Ureter (tissue), 1 donor: ENCODE data around the gene CDH16. TPM values are rescaled to one million over a fixed set of nuclear protein-coding genes. Genes with fewer than 3 reads are reported as not detected.
"Not testable (repeated sequence)": the region's sequence is repeated elsewhere in the genome, so short reads cannot be mapped to it uniquely, and the experiment has no call there.

Source experiments
- DNase-seq: peaks from one replicate; pipeline ENCODE4 v3.0.0-alpha.2; 2020; ENCODE audit warnings: low spot score
- total RNA-seq: library from RNA; stranded (reverse); gene quantifications from one replicate; pipeline ENCODE4 v1.2.4, GENCODE V29; 2023
- donor health status: DM: yes; HTN: yes; CAD: no.

Gene CDH16
- total RNA-seq, 1 donor from 2014 or later, result not detected

DNA sequence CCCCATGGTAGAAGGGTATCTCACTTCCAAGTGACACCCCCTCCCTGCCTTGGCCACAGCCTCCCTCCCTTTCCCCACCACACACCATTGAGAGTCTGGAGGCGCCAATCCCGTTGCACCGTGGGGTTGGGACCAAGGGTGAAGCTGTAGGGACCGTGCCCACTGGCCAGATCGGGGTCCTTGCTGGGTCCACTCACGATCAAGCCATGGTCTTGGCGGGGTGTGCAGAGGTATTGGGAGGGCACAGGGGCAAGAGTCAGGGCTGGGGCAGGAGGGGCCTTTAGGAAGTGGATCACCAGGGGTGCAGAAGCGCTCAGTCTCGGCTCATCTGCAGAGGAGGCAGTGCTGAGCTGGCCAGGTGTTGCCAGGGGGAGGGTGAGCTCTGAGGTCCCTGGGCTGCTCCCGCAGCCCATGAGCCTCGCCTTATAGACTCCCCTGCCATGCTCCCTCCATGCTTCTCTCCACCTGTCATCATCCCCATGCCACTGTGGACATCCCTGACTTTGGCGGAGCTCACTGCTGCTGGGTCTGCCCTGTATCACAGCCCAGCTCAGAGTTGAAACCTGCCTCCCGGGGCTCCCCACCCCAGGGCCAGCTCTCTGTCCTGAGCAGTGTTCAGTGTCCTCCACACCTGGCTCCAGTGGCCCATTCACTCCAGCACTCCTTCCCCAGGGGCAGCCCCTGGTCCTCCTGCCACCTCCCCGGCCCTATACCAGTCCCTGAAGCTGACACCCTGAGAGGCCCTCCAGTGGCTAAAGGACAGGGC is 8.3 kb downstream of the CDH16 start:
- DNase-seq, result no peak

DNA sequence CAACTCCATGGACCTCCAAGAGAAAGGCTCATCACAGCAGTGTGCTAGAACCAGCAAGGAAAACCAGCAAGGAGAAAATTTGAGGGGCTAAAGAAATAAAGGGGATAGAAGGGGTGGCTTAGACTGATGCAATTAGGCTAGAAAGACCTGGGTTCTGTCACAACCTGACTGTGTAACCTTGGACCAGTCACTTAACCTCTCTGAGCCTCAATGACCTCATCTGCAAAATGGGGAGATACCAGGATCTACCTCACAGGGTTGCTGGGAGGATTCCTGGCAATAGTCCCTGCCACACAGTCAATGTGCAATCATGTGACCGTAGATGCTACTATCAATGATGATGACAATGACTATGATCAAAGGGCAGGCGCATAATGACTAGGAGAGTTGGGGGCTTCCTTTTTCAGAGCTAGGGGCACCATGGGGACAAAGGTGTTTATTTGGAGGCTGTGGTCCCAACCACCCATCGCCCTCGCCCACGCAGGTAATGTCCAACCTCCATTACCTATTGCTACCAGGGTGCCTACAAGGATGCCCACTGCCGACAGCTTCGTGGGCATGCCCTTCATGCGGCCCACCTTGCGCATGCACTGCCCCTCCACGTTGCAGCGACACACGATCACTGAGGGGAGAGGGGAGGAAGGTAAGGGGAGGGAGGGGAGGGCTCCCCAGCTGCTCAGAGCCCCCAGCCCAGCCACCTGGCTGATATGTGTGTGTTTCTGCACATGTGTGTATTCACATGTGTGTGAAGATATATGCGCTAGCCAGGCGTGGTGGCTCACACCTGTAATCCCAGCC is 9.7 kb downstream of the CDH16 start:
- DNase-seq, result no peak

DNA sequence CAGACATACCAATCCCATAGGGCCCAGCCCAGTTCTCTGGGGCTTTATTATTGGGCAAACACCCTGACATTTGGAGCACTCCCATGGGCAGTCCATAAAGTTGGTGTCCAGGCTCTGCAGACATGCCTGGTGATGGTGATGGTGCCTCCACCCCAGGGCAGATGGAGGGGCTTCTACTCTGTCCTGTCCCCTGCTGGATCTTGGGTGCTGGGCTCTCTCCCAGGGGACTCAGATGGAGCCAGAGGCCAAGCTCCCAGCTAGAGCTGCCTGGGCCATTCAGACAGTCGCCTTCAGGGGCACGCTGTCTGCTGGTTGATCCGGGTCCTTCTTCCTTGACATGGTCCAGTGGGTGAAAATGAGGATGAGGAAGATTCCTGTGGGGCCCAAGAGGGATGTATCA is 10.6 kb downstream of the CDH16 start:
- no peak for DNase-seq

DNA sequence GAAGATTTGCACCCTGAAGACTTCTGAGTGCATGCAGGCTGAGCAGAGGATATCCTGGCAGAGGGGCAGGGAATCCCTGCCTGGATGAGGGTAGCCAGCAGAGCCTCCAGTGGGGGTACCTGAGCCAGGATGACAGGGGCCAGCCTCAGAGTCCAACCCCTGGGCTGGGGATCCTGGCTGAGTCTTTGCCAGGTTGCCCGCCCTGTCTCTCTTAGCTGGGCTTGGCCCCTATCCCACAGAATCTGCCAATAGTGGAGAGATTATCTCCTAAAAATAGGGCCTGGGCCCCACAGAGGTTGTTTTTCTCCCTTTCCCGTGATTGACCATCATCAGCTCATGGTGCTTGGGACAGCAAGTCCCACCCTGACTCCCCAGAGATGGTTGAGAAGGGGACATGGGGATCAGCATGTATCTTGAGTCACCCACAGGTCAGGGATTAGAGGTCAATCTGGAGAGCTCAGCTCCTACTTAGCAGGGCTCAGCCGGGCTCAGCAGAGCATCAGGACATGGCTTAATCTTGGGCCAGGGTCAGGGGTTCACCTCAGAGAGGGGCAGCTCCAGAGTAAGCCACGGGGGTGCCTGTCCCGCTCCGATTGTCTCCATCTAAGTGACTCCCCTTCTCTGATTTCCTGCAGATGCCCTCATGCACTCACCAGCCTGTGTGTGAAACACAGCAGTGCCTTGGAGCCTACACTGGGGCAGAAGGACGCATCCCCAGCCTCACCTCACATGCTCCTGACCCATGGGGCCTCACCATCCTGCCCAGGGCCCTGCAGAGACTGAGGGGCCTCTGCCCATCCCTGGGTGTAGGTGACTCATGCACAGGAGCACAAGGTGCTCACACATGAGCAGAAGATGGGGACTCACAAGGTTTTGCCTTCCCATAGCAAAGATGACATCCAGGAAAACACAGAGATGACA is 11.5 kb downstream of the CDH16 start:
- no peak for DNase-seq

DNA sequence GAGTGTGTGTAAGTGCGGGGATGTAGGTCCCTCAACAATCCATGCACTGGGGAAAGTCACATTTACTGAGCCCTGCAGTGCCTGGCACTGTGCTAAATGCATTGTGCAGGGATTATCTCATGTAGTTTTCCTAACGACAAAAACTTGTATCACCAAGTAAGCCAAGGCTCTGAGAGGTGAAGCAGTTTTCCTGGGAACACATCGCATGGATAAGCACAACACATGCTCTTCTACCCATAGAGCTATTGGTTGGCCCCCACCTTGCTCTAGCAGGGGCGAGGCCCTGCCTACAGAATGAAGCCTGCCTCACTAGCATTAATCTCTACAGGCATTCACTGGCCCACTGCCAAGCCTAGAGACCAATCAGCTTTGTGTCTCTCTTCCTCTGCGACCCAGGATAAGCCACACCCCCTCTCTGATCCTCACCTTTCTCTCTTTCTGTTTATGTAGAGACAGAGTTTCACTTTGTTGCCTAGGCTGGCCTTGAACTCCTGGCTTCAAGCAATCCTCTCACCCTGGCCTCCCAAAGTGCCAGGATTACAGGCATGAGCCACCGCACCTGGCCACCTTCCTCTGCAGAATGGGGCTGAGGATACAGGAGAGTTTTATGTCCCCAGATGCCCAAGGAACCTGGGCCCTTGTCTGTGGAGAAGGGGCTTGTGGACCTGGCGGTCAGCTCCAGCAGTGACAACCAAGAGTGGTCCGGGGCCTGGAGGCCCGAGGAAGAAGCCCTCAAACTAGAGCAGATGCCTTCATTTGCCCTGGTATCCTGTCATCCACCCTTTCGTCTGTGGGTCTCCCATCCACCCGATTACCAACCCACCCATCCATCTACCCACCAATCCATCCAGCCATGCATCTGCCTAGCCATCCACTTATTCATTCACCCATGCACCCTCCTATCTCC is 12.8 kb downstream of the CDH16 start:
- peak; percentile 76 for DNase-seq

DNA sequence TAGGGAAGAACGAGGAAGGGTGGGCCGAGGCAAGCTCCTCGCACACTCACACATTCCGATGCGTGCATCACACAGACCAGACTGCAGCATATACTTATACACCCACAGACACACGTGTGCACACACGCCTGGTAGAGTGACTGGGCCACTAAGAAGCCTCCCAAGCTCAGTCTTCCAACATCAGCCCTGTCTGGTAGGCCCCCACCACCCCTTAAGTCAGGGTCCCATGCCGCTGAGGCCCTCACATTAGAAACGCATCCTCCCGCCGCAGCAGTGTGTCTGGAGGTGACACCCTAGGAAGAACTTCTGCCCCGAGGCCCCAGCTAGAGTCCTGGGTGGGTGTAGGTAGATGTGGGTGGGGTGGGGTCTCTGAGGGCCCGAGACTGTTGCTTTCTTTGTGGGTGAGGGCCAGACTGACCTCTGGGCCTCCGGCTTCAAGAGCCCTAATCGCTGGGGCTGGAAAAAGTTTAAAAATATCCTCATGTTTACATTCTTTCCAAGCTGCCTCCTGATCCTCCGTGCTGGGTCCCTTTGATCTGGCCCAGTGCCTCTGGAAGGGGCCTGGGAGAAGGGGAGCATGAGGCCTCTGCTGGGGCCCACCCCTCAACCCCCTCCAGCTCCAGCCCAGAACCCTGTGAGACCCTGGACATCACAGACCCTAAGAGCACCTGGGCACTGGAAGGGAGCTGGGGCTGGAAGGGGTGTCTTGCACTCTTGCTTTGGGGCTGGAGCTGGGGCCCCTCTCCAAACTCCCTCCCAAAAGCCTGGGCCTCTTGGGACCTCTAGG is 13.6 kb downstream of the CDH16 start:
- no peak for DNase-seq

DNA sequence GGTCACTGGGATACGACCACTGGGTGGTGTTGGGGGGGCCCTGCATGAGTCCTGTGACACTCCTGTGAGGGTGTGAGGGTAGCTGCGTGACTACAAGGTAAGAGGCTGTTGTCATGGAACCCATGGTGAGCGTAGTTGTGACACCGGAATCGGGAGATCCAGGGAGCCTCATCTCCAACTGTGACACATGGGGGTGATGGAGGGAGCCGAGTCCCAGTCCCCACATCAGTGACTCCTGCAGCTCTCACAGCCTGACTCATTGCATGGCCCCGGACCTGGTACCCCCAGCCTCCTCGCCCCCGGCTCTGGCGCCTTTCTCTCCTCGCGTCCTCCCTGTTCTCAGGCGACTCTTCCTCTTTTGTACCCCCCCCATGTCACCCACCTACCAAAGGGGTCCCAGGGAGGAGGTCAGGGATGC is 14.2 kb downstream of the CDH16 start:
- DNase-seq, result no peak

DNA sequence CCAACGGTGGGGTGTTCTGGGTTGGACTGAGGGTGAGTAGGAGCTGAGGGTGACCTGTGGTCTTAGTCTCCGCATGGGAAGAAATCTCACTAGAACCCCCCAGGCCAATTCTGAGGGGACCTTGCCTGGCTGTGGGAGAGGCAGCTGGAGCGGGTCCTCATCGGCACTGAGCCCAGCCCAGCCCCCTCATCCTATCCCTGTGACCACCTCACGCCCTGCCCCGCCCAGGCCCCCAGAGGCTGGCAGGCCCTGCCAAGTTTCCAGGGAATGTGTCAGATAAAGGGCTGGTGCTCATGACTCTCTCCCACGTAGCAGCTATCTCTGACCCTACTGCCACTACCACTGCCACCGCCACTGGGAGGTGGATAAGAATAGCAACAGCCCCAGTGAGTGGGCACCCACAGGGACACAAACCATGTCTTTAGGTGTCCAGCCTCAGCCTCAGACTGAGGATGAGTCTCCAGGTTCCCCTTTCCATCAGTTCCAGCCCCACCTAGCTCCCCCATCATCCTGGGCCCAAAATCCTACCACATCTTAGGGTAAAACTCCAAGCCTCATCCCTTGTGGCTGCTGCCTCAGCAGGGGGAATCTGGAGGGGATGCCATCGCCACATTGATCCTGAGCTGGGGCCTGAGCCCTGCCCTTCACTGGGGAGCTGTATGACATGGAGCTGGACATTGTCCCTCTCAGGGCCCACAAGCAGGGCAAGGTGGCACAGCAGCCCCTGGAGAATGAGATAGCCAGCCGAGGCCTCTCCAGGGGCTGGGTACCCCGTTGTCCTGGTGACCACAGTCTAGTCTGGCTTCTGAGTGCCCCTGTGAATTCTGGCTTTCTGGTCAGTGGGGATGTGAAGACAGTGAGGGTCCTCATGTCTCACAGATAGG is 14.9 kb downstream of the CDH16 start:
- no peak for DNase-seq

DNA sequence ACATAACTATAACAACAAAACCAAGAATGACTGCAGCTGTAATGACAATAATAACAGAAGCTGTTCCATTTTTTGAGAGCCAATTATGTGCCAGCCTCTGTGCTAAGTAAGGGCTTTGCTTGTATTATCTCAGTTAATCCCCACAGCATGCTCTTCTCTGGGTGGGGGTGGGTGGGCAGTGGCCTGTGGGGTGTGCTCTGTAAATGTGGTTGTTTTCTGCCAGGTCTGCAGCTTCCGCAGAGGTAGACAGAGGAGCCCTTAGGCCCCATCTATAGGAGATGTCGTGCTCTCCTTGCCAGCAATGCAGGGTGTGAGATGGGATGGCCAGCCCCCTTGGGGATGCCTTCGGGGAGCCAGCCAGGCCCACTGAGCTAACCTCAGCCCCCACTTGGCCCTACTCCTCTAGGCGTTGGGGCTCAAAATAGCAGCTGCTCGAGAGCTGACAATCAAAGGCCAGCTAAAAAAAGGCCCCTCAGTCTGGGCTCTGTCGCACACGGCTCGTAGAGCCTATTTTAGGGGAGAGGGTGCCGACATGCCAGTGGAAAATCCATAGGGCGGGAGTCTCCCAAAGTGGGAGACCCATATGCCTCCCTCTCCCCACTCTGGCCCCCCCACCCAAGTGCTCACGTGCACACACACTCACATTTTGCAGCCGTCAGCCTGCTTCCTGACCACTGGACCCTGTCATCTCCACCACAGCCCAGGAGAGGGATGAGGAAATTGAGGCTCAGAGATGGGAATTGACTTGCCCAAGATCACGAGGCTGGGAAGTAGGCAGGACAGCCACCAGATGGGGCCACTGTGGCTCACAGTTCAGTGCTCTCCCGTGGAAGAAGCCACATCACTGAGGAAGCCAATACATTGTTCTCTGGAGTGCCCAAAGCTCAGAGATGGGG is 15.8 kb downstream of the CDH16 start:
- no peak for DNase-seq

DNA sequence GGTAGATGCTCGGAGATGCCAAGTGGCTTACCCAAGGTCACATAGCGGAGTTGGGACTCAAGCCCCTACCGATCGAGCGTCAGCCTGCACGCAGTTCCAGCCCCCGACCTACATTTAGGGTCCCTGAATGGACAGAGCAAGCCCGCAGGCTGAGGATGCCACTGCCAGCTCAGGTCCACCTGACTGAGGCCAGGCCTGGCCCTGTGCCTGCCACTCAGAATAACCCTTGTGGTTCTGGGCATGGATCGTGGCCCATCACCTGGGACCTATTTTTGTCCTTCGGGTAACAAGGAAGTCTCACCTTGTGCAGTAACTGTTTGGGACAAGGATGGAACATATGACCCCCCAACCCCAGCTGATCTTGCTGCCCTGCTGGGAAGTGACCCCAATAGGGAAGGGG is 17.1 kb downstream of the CDH16 start:
- no peak for DNase-seq

DNA sequence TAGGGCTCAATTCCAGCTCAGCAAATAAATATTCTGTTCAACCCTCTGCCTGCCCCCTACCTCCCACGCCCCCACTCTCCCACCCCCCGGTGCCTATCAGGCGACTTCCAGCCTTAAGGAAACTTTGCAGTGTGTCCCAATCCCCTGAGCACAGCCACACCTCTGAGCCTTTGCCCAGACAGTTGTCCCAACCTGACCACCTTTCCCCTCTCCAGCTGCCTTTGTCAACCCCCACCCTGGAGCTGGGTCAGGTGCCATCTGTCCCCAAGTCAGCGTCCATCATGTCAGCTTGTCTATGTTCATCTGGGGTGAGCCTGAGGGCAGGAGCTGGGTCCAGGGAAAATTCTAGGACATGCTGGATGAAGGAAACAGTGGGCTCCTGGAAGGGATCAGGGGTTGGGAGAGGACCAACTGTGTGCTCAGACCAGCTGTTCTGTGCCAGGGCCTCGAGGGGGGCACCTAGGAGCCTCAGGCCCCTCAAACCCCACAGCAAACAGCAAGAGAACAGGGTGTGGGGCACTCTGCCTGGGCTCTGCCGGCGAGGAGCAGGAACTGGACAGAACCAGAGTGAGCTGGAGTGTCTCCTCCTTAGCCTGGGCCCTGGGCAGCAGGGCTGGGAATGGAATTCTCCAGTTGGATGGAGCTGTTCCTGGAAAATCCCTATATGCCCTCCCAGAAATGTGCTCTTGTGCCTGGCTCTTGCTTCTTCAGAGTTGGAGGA is 17.8 kb downstream of the CDH16 start:
- no peak for DNase-seq

DNA sequence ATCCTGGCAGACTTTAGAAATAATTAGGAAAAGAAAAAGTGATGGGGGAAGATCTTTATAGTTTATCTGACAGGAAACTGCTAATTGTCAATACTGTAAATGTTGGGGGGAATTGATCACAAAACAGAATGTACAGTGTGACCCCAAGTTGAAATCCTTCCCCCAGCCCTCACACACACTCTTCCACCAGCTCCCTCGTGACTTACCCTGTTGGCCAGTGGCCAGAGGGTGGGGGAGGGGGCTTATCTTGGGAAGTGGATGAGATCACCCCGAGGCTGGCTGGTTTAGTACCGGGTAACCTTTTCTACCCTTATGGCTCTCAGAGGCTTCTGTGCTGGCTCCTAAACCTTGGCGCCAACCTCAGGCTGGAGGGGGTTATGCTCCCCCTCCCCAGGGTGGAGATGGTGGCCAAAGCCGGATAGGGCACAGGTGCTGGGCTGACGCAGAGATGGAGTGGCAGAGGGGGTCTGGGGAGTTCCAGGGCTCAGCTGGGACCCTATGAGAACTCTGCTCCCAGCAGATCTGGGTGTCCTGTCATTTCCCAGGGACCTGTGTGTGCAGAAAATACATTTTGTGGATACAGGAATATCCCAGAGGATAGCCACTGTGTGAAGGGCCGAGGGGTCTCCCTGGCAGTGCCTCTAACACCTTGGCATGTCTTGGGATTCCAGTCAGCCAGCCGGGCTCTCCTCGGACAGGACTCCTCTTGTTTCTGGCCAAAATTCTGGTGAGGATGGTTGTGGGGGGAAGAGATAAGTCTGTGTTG is 18.6 kb downstream of the CDH16 start:
- peak; percentile 85 for DNase-seq

DNA sequence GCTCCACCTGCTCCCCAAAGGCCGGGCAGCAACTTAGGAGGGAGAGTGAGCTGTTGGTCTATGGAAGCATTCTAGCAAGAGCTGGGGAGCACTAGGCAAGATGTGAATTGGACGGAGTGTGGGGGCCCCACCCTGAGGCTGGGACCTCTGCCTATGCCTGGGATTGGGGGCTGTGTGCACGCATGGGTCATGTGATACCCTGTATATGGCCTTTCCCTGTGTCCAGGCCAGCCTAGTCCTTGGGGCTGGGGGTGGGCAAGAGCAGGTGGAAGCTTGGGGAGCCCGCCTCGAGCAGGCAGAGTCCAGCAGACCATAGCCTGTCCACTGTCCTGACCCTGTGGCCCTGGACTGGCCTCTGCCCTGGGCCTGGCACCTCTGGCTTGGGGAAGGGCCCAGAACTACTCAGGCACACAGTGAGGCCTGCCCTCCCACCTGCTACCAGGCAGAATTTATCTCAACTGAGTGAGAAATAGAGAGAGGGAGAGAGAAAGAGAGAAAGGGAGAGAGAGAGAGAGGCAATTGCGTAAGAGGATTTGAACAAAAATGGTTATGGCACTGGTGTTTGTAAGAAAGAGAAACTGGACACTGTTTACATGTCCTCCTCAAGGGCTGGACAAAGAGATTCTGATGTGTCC is 19.3 kb downstream of the CDH16 start:
- no peak for DNase-seq

DNA sequence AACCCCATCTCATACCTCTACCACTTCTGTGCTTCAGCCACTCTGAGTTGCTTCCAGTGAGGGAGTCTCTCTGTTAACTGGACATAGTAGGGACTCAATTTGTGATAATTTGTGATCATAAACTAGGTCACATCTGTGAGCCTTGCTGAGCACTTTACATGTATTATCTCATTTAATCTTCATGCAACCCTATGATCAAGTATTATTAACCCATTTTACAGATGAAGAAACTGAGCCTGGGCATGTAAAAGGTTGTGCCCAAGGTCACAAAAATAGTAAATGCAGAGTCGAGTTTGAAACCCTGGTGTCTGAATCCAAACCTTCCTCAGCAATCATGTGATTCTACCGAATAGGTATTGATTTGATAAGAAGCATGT is 19.8 kb downstream of the CDH16 start:
- DNase-seq, result no peak

DNA sequence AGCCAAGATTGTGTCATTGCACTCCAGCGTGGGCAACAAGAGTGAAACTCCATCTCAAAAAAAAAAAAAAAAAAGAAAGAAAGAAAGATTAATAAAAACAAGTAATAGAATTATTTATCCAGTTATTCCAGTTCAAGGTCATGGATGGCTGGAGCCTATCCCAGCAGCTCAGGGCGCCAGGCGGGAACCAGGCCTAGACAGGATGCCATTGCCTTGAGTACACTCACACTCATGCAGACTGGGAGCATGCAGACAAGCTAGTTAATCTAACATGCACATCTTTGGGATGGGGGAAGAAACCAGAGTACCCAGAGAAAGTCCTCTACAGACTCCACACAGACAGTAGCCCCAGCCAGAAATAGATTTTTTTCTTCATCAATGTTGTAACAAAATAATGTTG is 20.5 kb downstream of the CDH16 start:
- DNase-seq, result no peak

DNA sequence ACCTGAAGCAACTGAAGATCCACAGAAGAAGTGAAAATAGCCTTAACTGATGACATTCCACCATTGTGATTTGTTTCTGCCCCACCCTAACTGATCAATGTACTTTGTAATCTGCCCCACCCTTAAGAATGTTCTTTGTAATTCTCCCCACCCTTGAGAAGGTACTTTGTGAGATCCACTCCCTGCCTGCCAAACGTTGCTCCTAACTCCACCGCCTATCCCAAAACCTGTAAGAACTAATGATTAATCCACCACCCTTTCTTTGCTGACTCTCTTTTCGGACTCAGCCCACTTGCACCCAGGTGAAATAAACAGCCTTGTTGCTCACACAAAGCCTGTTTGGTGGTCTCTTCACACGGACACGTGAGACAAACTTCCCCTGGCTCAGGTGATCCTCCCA is 22.0 kb downstream of the CDH16 start:
- not testable (repeated sequence) for DNase-seq
